ENCODE data around the gene LARGE1.

LARGE1 gene

GRCh38 chr22:33324228-33324627, 596.0 kb downstream of the LARGE1 start:
- H3K9ac ChIP-seq (ENCODE audit: low read length), result no peak overlapping the region
- no peaks in the 10 kb centered on the region for H3K27me3 ChIP-seq (ENCODE audit: insufficient read depth, low read length)
- H3K4me2 ChIP-seq (ENCODE audit: low read length), result no peak overlapping the region
- no peaks in the 10 kb centered on the region for H3K36me3 ChIP-seq (ENCODE audit: insufficient read depth, low read length)
- H3K9me3 ChIP-seq (ENCODE audit: low read length), result no peaks in the 10 kb centered on the region
- H4K20me1 ChIP-seq (ENCODE audit: insufficient read depth, low read length), result no peaks in the 10 kb centered on the region
- no peak overlapping the region for H3K4me3 ChIP-seq (ENCODE audit: low read depth, low read length, poor library complexity, severe bottlenecking)
- H3K9me2 ChIP-seq (ENCODE audit: low read depth, low read length), result no peaks in the 10 kb centered on the region
- TF ChIP-seq CTCF (IDR thresholded peaks at IDR 0.05; ENCODE audit: low read length) (no peak), EZH2 (IDR thresholded peaks at IDR 0.05; ENCODE audit: borderline replicate concordance, low read length) (no peak)
- no peaks in the 10 kb centered on the region for H3F3A ChIP-seq (ENCODE audit: insufficient read depth, low read length)
- no peak overlapping the region for H3K27ac ChIP-seq (ENCODE audit: low read depth, low read length, poor library complexity, severe bottlenecking)
- H2AFZ ChIP-seq (ENCODE audit: low read length), result no peak overlapping the region
- peaks cover 26% of the 10 kb centered on the region for H3K4me1 ChIP-seq (ENCODE audit: insufficient read depth, low read length, severe bottlenecking)
- H3K79me2 ChIP-seq (ENCODE audit: insufficient read depth, low read length), result no peaks in the 10 kb centered on the region

- H3F3A ChIP-seq (ENCODE audit: insufficient read depth, low read length), result no peaks in the 10 kb centered on the region
- no peaks in the 10 kb centered on the region for H3K36me3 ChIP-seq (ENCODE audit: insufficient read depth, low read length)
- TF ChIP-seq EZH2 (IDR thresholded peaks at IDR 0.05; ENCODE audit: borderline replicate concordance, low read length), result no peak
- TF ChIP-seq CTCF (IDR thresholded peaks at IDR 0.05; ENCODE audit: low read length), result no peak
- no peaks in the 10 kb centered on the region for H4K20me1 ChIP-seq (ENCODE audit: insufficient read depth, low read length)
- no peak overlapping the region for H3K27ac ChIP-seq (ENCODE audit: low read depth, low read length, poor library complexity, severe bottlenecking)
- no peaks in the 10 kb centered on the region for H3K9me3 ChIP-seq (ENCODE audit: low read length)
- H3K4me2 ChIP-seq (ENCODE audit: low read length), result no peak overlapping the region
- peaks cover 25% of the 10 kb centered on the region for H3K4me1 ChIP-seq (ENCODE audit: insufficient read depth, low read length, severe bottlenecking)
- H3K9ac ChIP-seq (ENCODE audit: low read length), result no peak overlapping the region
- no peak overlapping the region for H3K4me3 ChIP-seq (ENCODE audit: low read depth, low read length, poor library complexity, severe bottlenecking)
- H3K9me2 ChIP-seq (ENCODE audit: low read depth, low read length), result no peaks in the 10 kb centered on the region
- no peak overlapping the region for H2AFZ ChIP-seq (ENCODE audit: low read length)
- no peaks in the 10 kb centered on the region for H3K79me2 ChIP-seq (ENCODE audit: insufficient read depth, low read length)
- H3K27me3 ChIP-seq (ENCODE audit: insufficient read depth, low read length), result no peaks in the 10 kb centered on the region
Observed at GRCh38 chr22:33321466-33321865, 598.8 kb downstream of the LARGE1 start.

- no peaks in the 10 kb centered on the region for H3K36me3 ChIP-seq (ENCODE audit: insufficient read depth, low read length)
- no peaks in the 10 kb centered on the region for H3F3A ChIP-seq (ENCODE audit: insufficient read depth, low read length)
- H3K9me2 ChIP-seq (ENCODE audit: low read depth, low read length), result no peaks in the 10 kb centered on the region
- H3K9ac ChIP-seq (ENCODE audit: low read length), result no peak overlapping the region
- no peak overlapping the region for H3K4me3 ChIP-seq (ENCODE audit: low read depth, low read length, poor library complexity, severe bottlenecking)
- H3K4me1 ChIP-seq (ENCODE audit: insufficient read depth, low read length, severe bottlenecking), result peaks cover 10% of the 10 kb centered on the region
- no peak overlapping the region for H3K4me2 ChIP-seq (ENCODE audit: low read length)
- no peak overlapping the region for H3K27ac ChIP-seq (ENCODE audit: low read depth, low read length, poor library complexity, severe bottlenecking)
- no peaks in the 10 kb centered on the region for H3K27me3 ChIP-seq (ENCODE audit: insufficient read depth, low read length)
- H3K9me3 ChIP-seq (ENCODE audit: low read length), result no peaks in the 10 kb centered on the region
- no peaks in the 10 kb centered on the region for H4K20me1 ChIP-seq (ENCODE audit: insufficient read depth, low read length)
- TF ChIP-seq EZH2 (IDR thresholded peaks at IDR 0.05; ENCODE audit: borderline replicate concordance, low read length) (no peak), CTCF (IDR thresholded peaks at IDR 0.05; ENCODE audit: low read length) (no peak)
- H3K79me2 ChIP-seq (ENCODE audit: insufficient read depth, low read length), result no peaks in the 10 kb centered on the region
- no peak overlapping the region for H2AFZ ChIP-seq (ENCODE audit: low read length)
Observed at GRCh38 chr22:33315954-33316353, 604.3 kb downstream of the LARGE1 start.
